GM21737 (cell line): Measurements from ENCODE around the gene MSANTD3.
"Not testable (repeated sequence)": the region's sequence is repeated elsewhere in the genome, so short reads cannot be mapped to it uniquely, and the experiment has no call there.

Experiments
- ATAC-seq: cut with Tn5 transposase; IDR thresholded peaks from one replicate; pipeline ENCODE4 v1.9.1; 2021; ENCODE audit warnings: mild to moderate bottlenecking, moderate library complexity; ENCODE audit not compliant: unreplicated experiment

The MSANTD3 gene

DNA sequence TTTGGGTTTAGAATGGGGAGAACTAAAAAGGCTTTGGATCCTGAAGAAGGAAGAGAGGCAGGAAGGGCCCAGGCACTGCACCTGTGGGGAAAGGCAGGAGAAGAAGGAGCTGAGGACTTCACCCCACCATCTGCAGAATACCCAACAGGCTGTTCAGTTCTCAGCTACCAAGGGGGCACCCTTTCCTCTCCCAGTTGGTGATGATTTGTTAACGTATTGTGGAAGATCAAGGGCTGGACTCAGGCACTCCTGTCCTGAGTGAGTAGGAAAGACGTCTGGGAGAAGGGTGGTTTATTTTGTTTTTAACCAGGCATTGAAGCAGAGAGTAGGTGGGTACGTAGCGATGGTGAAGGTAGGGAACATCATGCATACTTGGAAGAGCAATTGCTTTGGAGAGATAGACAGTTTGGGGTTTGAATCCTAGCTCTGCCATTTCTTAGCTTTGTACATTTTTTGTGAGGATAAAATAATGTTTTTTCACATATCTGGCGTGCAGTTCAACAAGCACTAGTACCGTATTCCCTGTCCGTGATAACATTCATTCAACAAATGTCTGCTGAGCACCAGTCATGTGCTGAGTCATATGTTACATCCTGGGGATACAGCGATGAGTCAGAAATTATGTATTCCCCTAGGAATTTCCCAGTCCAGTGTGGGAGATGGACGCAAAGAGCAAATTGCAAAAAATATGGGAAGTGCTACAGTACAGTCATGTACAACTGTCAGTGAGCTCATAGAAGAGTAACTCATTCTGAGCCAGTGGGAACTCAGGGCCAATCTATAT lies 2.1 kb downstream of the MSANTD3 start:
- ATAC-seq, result no peak

DNA sequence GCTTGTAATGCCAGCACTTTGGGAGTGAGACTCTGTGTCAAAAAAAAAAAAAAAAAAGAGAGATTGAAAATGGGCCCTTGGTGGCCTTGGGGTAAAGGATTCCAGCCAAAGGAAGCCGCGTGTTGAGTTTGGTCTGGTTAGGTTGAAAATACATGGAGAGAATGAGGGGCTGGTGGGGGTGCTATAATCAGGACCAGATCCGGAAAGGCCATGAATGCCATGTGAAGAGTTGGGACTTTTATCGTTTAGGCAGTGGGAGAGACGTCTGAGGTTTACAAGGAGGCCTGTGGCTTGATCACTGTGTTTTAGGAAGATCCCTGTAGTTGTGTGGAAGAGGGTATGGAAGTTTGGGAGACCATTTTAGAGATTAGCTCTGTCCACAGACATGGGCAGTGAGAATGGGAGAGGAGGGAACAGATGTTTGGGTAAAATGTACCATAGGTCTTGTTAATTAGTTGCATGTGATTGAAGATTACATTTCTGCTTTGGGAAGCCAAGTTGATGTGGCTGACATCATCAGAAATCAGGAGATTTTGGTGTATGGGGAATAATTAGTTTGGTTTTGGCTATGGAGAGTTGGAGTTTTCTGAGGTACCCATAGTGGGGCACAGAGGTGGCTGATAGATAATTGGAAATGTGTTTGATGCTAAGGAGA lies 3.5 kb downstream of the MSANTD3 start:
- no peak for ATAC-seq

- ATAC-seq, result no peak
These were observed 4.9 kb downstream of the MSANTD3 start for GRCh38 chr9:100431886-100432285.

GRCh38 chr9:100432736-100433135 lies 5.8 kb downstream of the MSANTD3 start:
- ATAC-seq, result no peak

GRCh38 chr9:100436571-100436970 lies 9.6 kb downstream of the MSANTD3 start:
- ATAC-seq, result no peak

DNA sequence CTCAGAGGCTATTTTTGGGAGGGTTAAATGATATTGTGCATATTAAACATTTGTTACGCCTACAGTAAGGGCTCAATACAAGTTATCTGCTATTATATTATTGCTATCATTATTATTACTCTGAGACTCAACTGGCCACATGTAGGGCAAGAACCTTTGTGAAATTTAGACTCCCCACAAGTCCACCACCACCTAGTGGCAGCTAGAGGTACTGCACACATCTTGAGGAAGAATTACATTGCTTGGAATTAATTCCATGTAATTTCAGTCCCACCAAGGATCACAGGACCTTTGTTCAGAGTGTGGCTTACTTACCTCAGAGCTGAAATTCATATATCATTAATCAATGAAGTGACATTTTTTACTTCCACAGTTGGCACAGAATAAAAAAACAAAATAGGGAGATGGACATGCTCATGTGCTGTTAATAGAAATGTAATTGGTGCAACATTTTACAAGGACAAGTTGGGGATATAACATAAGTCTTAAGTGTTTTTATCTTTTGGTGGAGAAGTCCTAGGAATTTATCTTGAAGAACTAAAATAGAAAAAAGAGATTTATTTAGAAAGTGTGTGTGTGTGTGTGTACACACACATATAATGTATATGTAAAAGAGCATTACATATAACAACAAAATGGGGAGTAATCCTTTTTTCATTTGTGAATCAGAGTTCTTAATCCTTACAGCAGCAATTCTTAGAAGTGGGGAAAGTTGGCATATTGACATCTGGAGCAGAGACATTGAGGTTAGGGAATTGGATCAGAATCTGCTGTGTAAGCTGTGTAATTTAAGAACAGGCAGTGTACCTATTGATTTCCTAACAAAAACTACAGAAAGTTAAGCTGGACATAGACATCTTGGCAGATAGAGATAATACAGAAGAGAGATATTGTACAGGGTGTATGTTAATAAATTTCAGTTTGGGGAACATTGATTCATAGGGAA lies 11.2 kb downstream of the MSANTD3 start:
- ATAC-seq, result no peak

DNA sequence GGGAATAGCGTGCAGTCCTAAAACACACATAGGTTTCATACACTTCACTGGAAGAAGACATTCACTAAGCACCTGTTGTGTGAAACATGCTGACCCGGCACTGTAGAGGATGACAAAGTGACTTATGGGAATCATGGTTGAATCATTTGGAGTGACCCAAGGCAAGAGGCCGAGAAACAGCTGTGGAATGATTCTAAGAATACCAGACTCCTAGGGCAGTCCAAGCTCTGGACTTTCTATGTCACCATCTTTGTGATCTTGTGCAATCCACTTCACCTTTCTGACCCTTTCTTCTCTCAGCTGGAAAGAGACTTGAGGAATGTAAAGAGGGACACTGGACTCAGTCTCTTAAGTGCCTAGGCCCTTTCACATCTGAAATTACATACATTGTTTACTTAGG lies 13.1 kb downstream of the MSANTD3 start:
- ATAC-seq, result no peak

GRCh38 chr9:100440487-100440886 lies 13.5 kb downstream of the MSANTD3 start:
- not testable (repeated sequence) for ATAC-seq

GRCh38 chr9:100441911-100442361 lies 15.0 kb downstream of the MSANTD3 start:
- ATAC-seq, result no peak

GRCh38 chr9:100443781-100444768 lies 17.1 kb downstream of the MSANTD3 start:
- ATAC-seq, result no peak

GRCh38 chr9:100445161-100445902 lies 18.4 kb downstream of the MSANTD3 start:
- ATAC-seq, result no peak

DNA sequence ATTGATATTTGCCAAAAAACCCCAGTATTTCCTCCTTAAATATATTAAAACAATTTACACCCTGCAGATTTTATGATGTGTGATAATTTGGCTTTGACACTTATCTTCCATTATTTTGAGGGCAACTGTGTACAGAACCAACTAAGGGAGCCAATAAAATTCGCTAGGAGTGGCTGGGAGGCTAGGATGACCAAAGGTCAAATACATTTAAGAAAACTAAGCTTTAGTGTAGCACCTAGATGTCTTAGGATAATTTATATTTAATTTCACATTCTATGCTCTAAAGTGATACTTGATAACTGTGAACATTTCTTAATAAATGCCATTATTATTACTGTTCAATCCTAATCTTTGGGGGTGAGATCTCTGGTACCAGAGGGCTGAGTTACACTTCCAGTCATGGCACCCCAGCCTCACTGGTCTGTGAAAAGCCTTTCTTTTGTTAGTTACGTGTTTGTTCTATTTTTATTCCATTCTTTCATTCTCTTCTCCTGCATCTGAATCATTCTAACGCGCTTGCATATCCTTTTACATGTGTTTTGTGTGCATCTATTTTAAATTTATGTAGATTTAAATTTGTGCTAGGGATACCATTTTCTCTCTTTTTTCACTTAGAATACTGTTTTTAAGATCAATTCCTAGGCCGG lies 19.1 kb downstream of the MSANTD3 start:
- ATAC-seq, result no peak

DNA sequence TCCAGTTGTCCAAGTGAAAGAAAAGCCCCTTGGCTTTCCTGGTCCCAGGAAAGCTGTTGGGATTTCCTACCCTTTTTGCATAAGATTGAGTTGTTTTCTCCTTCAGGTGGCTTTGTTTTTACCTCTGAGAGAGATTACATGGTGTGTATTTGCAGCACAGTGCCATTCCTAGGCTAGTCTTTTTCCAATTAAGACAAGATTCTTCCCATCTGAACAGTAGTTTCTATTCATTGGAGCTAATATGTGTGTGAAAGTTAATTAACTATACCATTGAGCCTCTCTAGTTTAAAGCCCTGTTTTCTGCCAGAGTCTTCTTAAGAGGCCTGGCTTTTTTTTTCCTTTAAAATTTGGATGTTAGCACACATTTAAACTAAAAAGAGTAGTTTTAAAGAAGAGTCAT lies 20.1 kb downstream of the MSANTD3 start:
- ATAC-seq, result no peak

- no peak for ATAC-seq
These were observed 21.3 kb downstream of the MSANTD3 start for GRCh38 chr9:100448266-100448665.

DNA sequence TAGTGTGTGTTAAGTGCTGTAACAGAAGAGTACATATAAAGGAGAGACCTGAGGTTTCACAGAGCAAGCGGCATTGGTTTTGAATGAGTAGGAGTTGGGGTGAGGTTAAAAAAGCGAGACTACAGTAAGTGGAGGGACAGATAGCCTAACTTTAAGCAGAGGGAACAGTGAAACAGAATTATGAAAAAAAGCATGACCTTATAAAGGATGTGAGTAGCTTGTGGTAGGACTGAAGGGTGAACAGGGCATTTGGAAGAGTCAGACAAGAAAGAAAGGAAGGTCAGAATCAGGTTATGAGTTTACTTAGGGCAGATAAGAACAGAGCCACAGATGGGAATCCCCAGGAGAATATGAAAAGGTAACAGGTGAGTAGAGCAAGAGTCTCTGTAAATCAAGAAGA lies 22.5 kb downstream of the MSANTD3 start:
- ATAC-seq, result peak; percentile 76

DNA sequence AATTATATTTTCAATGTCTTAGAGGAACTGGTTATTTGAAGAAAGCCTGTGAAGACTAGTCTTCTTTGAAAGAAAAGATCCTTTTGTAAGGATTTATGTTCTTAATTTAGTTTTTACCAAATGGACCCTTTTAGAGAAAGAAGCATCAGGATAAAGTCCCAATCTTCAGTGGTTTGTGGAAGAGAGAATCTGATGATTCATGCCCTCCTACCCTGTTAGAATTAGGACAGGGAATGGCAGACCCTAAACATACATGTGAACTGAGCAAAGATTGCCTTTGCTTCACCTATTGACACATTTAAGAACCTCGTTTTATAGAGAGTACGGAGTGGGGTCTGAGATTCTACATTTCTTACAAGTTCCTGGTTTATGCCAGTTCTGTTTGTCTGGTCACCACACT lies 26.0 kb downstream of the MSANTD3 start:
- no peak for ATAC-seq

DNA sequence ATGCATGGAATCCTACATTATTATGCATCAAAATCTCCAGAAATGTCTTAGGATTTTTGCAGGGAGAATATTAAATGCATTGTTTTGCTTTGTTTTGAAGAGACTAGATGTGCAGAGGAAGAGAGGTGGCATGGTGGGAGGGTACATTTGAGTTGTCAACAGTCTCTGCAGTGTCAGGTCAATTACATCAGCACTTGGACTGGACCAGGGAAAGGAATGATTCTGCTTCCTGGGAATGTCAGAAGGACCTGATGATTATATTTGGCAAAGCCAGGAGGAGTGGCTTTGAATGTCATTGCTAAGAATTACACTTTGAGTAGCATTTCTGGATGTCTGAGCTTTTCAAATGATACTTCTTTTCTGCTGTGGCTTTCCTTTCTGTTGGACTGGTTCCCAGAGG lies 28.5 kb downstream of the MSANTD3 start:
- ATAC-seq, result no peak

DNA sequence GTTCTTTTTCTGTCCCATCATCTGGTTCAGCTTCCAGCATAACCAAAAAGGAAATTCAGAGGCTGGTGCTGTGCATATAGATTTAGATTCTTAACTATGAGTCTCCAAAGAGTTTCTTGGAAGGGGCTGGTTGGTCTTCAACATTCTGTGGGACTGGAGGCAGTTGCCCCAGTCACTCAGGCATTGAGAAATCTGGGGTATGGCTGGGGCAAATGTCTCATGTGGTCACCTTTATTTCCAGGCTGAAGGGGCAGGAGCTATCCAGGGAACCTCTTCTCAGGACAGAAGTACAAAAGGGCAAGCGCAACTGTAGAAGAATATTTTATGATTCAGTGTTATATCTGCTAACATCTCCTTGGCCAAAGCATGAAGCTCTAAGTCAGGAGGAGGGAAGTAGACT lies 30.6 kb downstream of the MSANTD3 start:
- ATAC-seq, result no peak

GRCh38 chr9:100459963-100460362 lies 33.0 kb downstream of the MSANTD3 start:
- ATAC-seq, result no peak
